ENCODE measurements around the gene SLC2A1. TPM values are rescaled to one million over a fixed set of nuclear protein-coding genes. Genes with fewer than 3 reads are reported as not detected.

The SLC2A1 gene
- total RNA-seq, 2 donors from 2014 or later, result 25.0 to 51.5 TPM

GRCh38 chr1:42926235-42926878 is 32.3 kb downstream of the SLC2A1 start:
- Histone ChIP-seq H3K4me3 (no peak overlapping the region), H3K27ac (no peak overlapping the region), H3K27me3 (no peaks in the 10 kb centered on the region), H3K4me1 (peaks cover 0 to 6% of the 10 kb centered on the region in 2 donors), H3K36me3 (peaks cover 7% of the 10 kb centered on the region), H3K9me3 (no peaks in the 10 kb centered on the region)
- no peak for TF ChIP-seq CTCF (IDR thresholded peaks at IDR 0.05)
- peak; percentile 53 for DNase-seq (ENCODE audit: low spot score)

- Histone ChIP-seq H3K9me3 (no peaks in the 10 kb centered on the region), H3K27me3 (no peaks in the 10 kb centered on the region), H3K36me3 (peaks cover 7% of the 10 kb centered on the region), H3K4me1 (peaks cover 0 to 6% of the 10 kb centered on the region in 2 donors), H3K4me3 (peak overlapping the region; percentile 72 to 78), H3K27ac (peak overlapping the region; percentile 92 to 94)
- TF ChIP-seq CTCF (IDR thresholded peaks at IDR 0.05), result no peak
- DNase-seq (ENCODE audit: low spot score), result no peak
These were observed 33.6 kb downstream of the SLC2A1 start for GRCh38 chr1:42924851-42925760.

- DNase-seq (ENCODE audit: low spot score), result peak; percentile 96
- Histone ChIP-seq H3K27me3 (no peaks in the 10 kb centered on the region), H3K36me3 (peaks cover 7% of the 10 kb centered on the region), H3K9me3 (no peaks in the 10 kb centered on the region), H3K4me1 (peaks cover 0 to 6% of the 10 kb centered on the region in 2 donors), H3K27ac (peak overlapping the region; percentile 92 to 94), H3K4me3 (peak overlapping the region; percentile 72 to 78)
- peak in 1 of 2 donors; percentile 36 for TF ChIP-seq CTCF (IDR thresholded peaks at IDR 0.05)
These were observed 34.4 kb downstream of the SLC2A1 start for GRCh38 chr1:42924082-42924850.

DNA sequence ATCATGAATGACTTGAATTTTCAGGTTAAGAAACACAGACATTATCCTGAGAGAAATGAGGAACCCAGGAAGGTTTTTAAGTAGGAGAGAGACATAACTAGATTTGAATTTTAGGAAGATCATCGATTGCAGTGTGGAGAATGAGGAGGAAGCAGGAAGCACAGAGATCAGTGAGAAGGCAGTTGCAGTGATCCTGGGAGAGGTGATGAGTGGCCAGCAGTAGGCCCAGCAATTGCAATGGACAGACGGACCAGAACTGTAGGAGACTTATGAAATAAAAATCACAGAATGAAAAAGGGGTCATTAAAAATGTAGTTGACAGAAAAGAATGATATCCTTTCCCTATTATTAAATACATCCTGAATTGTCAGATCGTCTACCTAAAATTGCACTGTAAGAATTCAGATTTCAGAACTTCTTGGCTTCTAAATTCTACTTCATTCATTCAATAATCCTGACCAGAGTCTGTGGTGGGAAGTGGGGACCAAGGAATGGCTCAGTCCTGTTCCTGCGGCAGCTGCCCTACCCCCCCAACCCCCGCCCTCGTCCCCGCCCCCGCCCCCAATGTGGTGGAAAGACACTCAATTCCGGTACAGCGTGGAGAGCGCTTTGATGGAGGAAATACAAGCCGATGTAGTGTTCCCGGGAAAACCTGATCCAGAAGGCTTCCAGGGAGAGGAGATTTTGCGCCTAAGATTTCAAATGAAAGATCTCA is 35.1 kb downstream of the SLC2A1 start:
- peak overlapping the region; percentile 72 to 78 for H3K4me3 ChIP-seq
- peaks cover 7% of the 10 kb centered on the region for H3K36me3 ChIP-seq
- no peak for DNase-seq (ENCODE audit: low spot score)
- no peaks in the 10 kb centered on the region for H3K9me3 ChIP-seq
- H3K4me1 ChIP-seq, result peaks cover 0 to 6% of the 10 kb centered on the region in 2 donors
- H3K27ac ChIP-seq, result peak overlapping the region; percentile 92 to 94
- H3K27me3 ChIP-seq, result no peaks in the 10 kb centered on the region
- TF ChIP-seq CTCF (IDR thresholded peaks at IDR 0.05), result no peak

- H3K4me3 ChIP-seq, result no peak overlapping the region
- H3K36me3 ChIP-seq, result peaks cover 7% of the 10 kb centered on the region
- no peaks in the 10 kb centered on the region for H3K27me3 ChIP-seq
- DNase-seq (ENCODE audit: low spot score), result no peak
- no peak overlapping the region for H3K27ac ChIP-seq
- H3K4me1 ChIP-seq, result peaks cover 0 to 6% of the 10 kb centered on the region in 2 donors
- peak; percentile 57 to 73 for TF ChIP-seq CTCF (IDR thresholded peaks at IDR 0.05)
- H3K9me3 ChIP-seq, result no peaks in the 10 kb centered on the region
These were observed 35.8 kb downstream of the SLC2A1 start for GRCh38 chr1:42922687-42923366.
